ENCODE data around the gene DEK. TPM values are rescaled to one million over a fixed set of nuclear protein-coding genes. Genes with fewer than 3 reads are reported as not detected.

The DEK gene
- total and polyA plus RNA-seq, 2 of the 13 experiments (the other 11 are each of a cell fraction or from before 2014, with no cell fraction given) = 53.2 to 276 TPM

GRCh38 chr6:18281564-18281963 is 17.2 kb upstream of the DEK start (continued):
- TF ChIP-seq GMEB2 (CRISPR knock-in tag; IDR thresholded peaks at IDR 0.05; ENCODE audit: low read depth) (no peak), FOXA1 (IDR thresholded peaks at IDR 0.05) (no peak), FOXA1 (CRISPR knock-in tag; IDR thresholded peaks at IDR 0.05) (no peak), ZNF138 (CRISPR knock-in tag; IDR thresholded peaks at IDR 0.05; ENCODE audit: low read depth) (no peak)

- no peak for ATAC-seq
- Histone ChIP-seq H4K20me1 (ENCODE audit: insufficient read depth, low read length) (no peaks in the 10 kb centered on the region), H3K4me1 (ENCODE audit: insufficient read depth, low read length) (0 out of 2 replicates have a peak, but pooled peaks cover 13% of the 10 kb centered on the region), H3K27me3 (ENCODE audit: control insufficient read depth in 1 of 2, insufficient read depth in 2 of 2, low read length in 2 of 2) (peaks cover 5 to 38% of the 10 kb centered on the region in 2 experiments; a peak in 4 of 5 replicates), H3K9me3 (ENCODE audit: low read length) (no peaks in the 10 kb centered on the region), H3K27ac (ENCODE audit: extremely low read length, insufficient read depth, low read length) (no peak overlapping the region), H3K9ac (ENCODE audit: insufficient read depth, low read depth, low read length) (no peak overlapping the region), H3K36me3 (replicated peaks in 1 of 2; ENCODE audit: control insufficient read depth in 1 of 2, insufficient read depth in 2 of 2, low read length in 2 of 2) (no peaks in the 10 kb centered on the region), H2AFZ (ENCODE audit: low read length) (no peak overlapping the region), H3K79me2 (ENCODE audit: insufficient read depth, low read length) (no peaks in the 10 kb centered on the region), H3K4me2 (ENCODE audit: low read depth, low read length) (no peak overlapping the region), H3K4me3 (replicated peaks in 1 of 3; ENCODE audit: insufficient read depth in 1 of 3, low read depth in 2 of 3, low read length in 3 of 3) (no peak overlapping the region)
- DNase-seq (ENCODE audit: low spot score) = no peak
- CTCF ChIA-PET (ENCODE audit: low intra/inter-chr PET ratio, low total read pairs) = no interaction called here
- no peak for FAIRE-seq
- POLR2A ChIA-PET = no interaction called here
- TF ChIP-seq ETV6 (CRISPR knock-in tag; conservative IDR thresholded peaks at IDR 0.05) = no peak
- TF ChIP-seq CERS6 (CRISPR knock-in tag; IDR thresholded peaks at IDR 0.05) = no peak
- no peak for TF ChIP-seq ATF3 (CRISPR knock-in tag; IDR thresholded peaks at IDR 0.05)
- TF ChIP-seq ZNF292 (CRISPR knock-in tag; IDR thresholded peaks at IDR 0.05; ENCODE audit: borderline replicate concordance, low read depth) = no peak
- no peak for TF ChIP-seq CTCF (CRISPR knock-in tag; IDR thresholded peaks at IDR 0.05)
- BruUV-seq (replicated peaks) = no TSS peak
- in situ Hi-C loops (cut with HindIII; ENCODE audit: extremely low pct_ligation_motif_present, low pct_unique_long_range_greater_than_20kb) (no loop called here), intact Hi-C loops (cut with micrococcal nuclease; ENCODE audit: unreplicated experiment) (no loop called here)
- 8% methylated on average over 6 of the region's 6 CpGs for WGBS (ENCODE audit: low lambda C conversion rate)
Measured at GRCh38 chr6:18280084-18280483, 15.8 kb upstream of the DEK start.
